NCI-H748 treated with DMSO at 0.1 percent for 48 hours (cell line): ENCODE data around the gene FOXN1.

Experiments used
- DNase-seq: peaks from one replicate; lab custom pipeline; 2025; lab: John Stamatoyannopoulos, UW

FOXN1 gene

GRCh38 chr17:28524476-28525424, 18.6 kb downstream of the FOXN1 start:
- no peak for DNase-seq

GRCh38 chr17:28526381-28526780, 20.2 kb downstream of the FOXN1 start:
- DNase-seq: no peak

GRCh38 chr17:28527181-28527681, 21.1 kb downstream of the FOXN1 start:
- no peak for DNase-seq

GRCh38 chr17:28527859-28528258, 21.7 kb downstream of the FOXN1 start:
- DNase-seq: no peak

GRCh38 chr17:28528327-28529012, 22.3 kb downstream of the FOXN1 start:
- DNase-seq: no peak

GRCh38 chr17:28529013-28529400, 22.9 kb downstream of the FOXN1 start:
- no peak for DNase-seq

GRCh38 chr17:28530250-28530649, 24.1 kb downstream of the FOXN1 start:
- no peak for DNase-seq

GRCh38 chr17:28530926-28531325, 24.8 kb downstream of the FOXN1 start:
- no peak for DNase-seq

GRCh38 chr17:28532050-28532960, 26.2 kb downstream of the FOXN1 start:
- DNase-seq: no peak

- DNase-seq: no peak
These were observed 27.1 kb downstream of the FOXN1 start for GRCh38 chr17:28533091-28533807.

GRCh38 chr17:28534740-28535375, 28.7 kb downstream of the FOXN1 start:
- DNase-seq: no peak

GRCh38 chr17:28536532-28537218, 30.5 kb downstream of the FOXN1 start:
- DNase-seq: no peak

- no peak for DNase-seq
These were observed 31.1 kb downstream of the FOXN1 start for GRCh38 chr17:28537219-28537610.

- no peak for DNase-seq
These were observed 32.2 kb downstream of the FOXN1 start for GRCh38 chr17:28538296-28538895.

GRCh38 chr17:28540231-28540630, 34.1 kb downstream of the FOXN1 start:
- no peak for DNase-seq

- no peak for DNase-seq
These were observed 35.3 kb downstream of the FOXN1 start for GRCh38 chr17:28541439-28541838.

GRCh38 chr17:28544402-28545140, 38.4 kb downstream of the FOXN1 start:
- no peak for DNase-seq

- no peak for DNase-seq
These were observed 39.0 kb downstream of the FOXN1 start for GRCh38 chr17:28545141-28545503.

- DNase-seq: no peak
These were observed 39.8 kb downstream of the FOXN1 start for GRCh38 chr17:28545787-28546415.
